H54 (cell line): ENCODE measurements around the gene NAV3.
"Not testable (repeated sequence)": the region's sequence is repeated elsewhere in the genome, so short reads cannot be mapped to it uniquely, and the experiment has no call there.

Experiments
- DNase-seq: peaks from one replicate; pipeline ENCODE4 v3.0.0; 2011; ENCODE audit warnings: low spot score, mixed read lengths; ENCODE audit not compliant: insufficient read length
- FAIRE-seq: peaks from 3 replicates; lab custom pipeline; 2011; peaks lifted over from hg19 to GRCh38; lab: Jason Lieb, UNC
- POLR2A ChIP-seq: IDR thresholded peaks from 2 replicates; pipeline ENCODE4 v1.6.1; 2011; ENCODE audit warnings: low read depth, mild to moderate bottlenecking, low read length

Gene NAV3

GRCh38 chr12:78090266-78090665 is 259.6 kb downstream of the NAV3 start:
- TF ChIP-seq POLR2A = no peak
- DNase-seq = no peak
- FAIRE-seq = no peak

DNA sequence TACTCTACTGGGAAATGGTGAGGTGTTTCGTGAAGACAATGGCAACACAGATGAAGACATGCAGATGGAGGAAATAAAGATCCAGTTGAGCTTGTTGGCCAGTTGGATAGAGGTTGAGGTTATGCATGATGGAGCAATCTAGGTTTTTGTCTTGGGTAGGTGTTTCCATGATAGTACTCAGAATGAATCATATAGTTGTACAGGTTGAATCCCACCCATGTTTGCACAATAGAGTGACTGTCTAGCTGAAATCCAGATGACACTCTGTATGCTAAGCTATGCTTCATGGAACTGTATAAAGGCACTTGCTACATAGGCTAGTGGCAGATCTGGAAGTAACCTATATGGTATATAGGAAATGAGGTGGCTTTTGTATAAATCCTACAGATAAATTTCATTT is 264.9 kb downstream of the NAV3 start:
- DNase-seq = no peak
- FAIRE-seq = no peak

DNA sequence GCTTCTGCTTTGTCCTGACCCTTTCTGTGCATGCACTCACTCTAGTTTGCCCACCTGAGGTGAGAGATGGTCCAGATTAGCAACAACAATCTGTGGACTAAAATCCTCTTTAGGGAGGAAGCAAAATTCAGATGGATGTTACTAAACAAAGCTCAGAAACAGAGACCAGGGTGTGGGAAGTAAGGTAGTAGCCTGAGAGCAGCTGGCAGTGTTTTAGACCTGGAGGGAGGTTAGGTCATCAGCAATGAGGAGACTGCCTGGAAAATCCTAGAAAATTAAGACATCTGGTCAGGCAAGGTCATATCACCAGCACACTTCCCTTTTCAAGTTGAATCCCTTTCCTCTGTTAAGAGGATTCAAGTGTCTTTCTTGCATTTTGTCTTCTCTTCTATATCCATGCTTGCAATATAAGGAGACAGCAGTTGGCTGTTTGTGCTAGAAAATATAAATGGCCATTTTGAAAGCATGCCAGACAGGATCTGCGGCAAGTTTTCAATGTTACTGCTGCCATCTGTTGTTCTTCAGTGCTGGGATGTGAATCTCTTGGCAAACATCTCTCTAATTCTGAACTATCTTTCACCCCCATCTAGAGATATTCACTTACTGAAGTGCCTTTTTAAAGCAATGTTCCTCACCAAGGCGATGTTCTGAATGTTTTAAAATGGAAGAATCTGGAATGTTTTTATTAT is 266.4 kb downstream of the NAV3 start:
- no peak for TF ChIP-seq POLR2A
- DNase-seq (no peak), FAIRE-seq (no peak)

More for the DNA sequence above, 264.9 kb downstream of the NAV3 start:
- no peak for TF ChIP-seq POLR2A

DNA sequence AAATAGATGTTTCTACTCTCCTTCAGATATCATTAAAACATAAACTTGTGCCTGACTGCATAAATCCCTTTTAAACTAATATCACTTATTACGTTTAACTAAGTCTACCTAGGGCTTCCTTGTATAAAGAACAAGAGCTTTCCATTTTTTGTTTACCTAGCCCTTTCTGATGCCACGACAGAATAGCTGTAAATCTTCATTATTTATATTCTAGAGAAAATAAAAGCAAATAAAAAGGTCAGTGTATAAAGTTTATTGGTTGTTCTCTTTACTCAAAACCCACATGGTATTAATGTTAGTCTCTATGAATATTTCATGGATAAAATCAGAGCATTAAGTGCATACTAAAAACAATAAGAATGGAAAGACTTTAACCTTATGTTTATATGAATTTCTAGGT is 269.1 kb downstream of the NAV3 start:
- DNase-seq = no peak
- no peak for TF ChIP-seq POLR2A
- no peak for FAIRE-seq

- no peak for DNase-seq
- no peak for TF ChIP-seq POLR2A
- FAIRE-seq = no peak
Measured at GRCh38 chr12:78101113-78101876, 270.6 kb downstream of the NAV3 start.

DNA sequence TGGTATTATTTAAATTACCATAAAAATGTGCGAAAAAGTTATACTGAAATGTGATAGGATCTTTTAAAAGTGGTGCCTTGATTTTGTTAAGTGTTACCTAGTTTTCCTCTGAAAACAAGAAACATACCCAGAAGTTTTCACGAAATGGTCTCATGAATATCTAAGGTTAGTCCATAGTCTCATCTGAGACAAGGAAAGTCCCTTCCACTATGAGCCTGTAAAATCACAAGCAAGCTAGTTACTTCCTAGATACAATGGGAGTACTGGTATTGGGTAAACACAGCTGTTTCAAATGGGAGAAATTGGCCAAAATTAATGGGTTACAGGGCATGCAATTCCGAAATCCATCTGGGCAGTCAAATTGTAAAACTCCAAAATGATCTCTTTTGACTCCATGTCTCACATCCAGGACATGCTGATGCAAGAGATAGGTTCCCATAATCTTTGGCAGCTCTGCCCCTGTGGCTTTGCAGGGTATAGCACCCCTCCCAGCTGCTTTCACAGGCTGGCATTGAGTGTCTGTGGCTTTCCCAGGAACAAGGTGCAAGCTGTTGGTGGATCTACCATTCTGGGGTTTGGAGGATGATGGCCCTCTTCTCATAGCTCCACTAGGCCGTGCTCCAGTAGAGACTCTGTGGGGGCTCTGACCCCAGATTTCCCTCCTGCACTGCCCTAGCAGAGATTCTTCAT is 271.4 kb downstream of the NAV3 start:
- no peak for DNase-seq
- no peak for FAIRE-seq
- TF ChIP-seq POLR2A = no peak

DNA sequence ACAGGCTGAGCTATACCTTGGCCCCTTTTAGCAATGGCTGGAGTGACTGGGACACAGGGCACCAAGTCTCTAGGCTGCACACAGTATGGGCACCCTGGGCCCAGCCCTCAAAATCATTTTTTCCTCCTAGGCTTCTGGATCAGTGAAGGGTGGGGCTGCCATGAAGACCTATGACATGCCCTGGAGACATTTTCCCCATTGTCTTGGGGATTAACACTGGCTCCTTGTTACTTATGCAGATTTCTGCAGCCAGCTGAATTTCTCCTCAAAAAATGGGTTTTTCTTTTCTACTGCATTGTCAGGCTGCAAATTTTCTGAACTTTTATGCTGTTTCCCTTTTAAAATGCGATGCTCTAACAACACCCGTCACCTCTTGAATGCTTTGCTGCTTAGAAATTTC is 272.1 kb downstream of the NAV3 start:
- DNase-seq, FAIRE-seq: not testable (repeated sequence)

DNA sequence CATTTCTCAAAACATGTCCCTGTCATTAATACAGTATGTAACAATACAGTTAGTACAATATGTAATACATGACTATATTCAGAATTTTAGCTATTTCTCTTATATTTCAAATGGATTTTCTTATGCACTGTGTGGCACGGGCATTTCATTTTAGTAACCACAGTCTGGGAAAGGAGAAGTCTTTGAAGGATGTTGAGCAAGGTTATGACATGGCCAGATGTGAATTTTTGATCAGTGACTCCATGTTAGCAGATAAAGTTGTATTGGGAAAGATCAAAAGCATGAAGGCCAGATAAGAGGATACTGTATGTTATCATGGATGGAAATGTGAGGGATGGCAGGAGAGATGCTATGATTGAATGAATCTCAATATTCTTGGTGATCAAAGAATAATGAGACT is 285.2 kb downstream of the NAV3 start:
- no peak for FAIRE-seq
- no peak for DNase-seq
- TF ChIP-seq POLR2A = no peak

DNA sequence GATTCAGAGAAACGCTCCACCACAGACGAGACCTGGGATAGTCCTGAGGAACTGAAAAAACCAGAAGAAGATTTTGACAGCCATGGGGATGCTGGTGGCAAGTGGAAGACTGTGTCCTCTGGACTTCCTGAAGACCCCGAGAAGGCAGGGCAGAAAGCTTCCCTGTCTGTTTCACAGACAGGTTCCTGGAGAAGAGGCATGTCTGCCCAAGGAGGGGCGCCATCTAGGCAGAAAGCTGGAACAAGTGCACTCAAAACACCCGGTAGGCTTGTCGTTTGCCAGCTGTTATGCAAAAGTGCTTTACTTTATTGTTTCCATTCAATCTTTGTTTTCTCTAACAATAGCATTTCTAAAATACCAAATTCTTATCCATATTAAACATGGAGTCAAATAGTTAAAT is 287.3 kb downstream of the NAV3 start:
- no peak for DNase-seq
- FAIRE-seq = no peak
- no peak for TF ChIP-seq POLR2A

DNA sequence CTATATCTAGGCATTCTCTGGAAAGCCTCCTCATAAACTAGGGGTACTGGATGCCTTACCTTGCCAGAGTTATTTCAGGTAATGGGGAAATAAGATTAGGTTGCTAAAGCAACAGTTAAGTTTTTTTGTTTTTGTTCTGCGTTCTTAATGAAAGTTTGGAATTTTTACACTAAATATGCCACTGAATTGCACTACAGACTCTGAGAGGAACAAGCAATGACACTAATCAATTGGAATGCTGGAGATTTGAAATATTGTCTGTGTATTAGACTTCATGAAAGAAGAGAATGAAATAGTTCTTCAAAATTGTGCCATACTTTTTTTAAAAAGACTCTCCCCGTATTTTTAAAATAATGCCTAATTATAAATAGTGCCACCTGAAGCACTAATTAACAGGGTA is 287.8 kb downstream of the NAV3 start:
- DNase-seq (no peak), FAIRE-seq (no peak)
- no peak for TF ChIP-seq POLR2A

DNA sequence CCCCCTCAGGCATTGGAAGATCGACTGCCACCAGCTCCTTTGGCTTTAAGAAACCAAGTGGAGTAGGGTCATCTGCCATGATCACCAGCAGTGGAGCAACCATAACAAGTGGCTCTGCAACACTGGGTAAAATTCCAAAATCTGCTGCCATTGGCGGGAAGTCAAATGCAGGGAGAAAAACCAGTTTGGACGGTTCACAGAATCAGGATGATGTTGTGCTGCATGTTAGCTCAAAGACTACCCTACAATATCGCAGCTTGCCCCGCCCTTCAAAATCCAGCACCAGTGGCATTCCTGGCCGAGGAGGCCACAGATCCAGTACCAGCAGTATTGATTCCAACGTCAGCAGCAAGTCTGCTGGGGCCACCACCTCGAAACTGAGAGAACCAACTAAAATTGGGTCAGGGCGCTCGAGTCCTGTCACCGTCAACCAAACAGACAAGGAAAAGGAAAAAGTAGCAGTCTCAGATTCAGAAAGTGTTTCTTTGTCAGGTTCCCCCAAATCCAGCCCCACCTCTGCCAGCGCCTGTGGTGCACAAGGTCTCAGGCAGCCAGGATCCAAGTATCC is 288.7 kb downstream of the NAV3 start:
- TF ChIP-seq POLR2A = no peak
- FAIRE-seq = no peak
- no peak for DNase-seq

GRCh38 chr12:78120306-78120705 is 289.6 kb downstream of the NAV3 start:
- TF ChIP-seq POLR2A = no peak
- DNase-seq = no peak
- no peak for FAIRE-seq

DNA sequence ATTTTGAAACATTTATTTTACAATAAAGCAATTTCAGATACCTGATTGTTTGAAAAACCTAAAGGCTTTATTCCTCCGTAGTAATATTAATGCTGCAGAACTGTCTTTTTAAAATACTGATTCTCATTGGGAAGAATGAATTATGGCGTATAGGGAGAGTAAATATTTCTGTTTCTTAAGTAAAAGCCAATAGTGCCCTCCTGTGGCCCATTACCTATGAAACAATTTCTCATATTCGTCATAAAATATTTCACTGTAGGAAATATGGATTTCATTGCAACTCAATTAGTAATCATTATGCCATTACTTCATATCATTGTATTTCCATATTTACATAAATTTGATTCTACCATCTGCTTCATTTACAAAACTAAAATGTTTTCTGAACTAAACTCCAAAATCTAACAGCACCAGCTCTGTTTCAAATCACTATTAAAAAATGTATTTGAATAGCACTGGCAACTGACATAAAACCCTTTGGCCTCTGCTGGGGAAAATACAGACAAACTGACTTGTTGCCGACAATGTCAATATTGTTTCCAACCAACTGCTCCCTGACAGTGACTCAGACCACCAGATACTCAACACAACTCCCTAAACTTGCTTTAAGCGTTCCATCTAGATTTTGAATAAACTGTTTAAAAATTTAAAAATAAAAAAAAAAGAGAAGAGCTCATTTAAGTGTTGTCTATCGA is 290.3 kb downstream of the NAV3 start:
- DNase-seq (no peak), FAIRE-seq (no peak)
- TF ChIP-seq POLR2A = no peak

DNA sequence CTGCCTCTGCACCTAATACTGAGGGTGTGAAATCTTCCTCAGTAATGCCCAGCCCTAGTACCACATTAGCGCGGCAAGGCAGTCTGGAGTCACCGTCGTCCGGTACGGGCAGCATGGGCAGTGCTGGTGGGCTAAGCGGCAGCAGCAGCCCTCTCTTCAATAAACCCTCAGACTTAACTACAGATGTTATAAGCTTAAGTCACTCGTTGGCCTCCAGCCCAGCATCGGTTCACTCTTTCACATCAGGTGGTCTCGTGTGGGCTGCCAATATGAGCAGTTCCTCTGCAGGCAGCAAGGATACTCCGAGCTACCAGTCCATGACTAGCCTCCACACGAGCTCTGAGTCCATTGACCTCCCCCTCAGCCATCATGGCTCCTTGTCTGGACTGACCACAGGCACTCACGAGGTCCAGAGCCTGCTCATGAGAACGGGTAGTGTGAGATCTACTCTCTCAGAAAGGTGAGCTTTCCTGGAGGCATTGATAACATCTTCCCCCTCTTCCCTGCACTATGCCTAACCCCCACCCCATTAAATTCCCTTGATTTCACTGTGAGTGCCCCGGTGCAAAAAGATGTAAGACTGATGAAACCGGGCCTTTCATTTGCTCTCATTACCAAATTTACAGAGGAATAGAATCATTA is 291.4 kb downstream of the NAV3 start:
- DNase-seq (no peak), FAIRE-seq (no peak)
- TF ChIP-seq POLR2A = no peak
